Measurements from ENCODE around the gene CD300LD. TPM values are rescaled to one million over a fixed set of nuclear protein-coding genes. Genes with fewer than 3 reads are reported as not detected.
"Not testable (repeated sequence)": the region's sequence is repeated elsewhere in the genome, so short reads cannot be mapped to it uniquely, and the experiment has no call there.

CD300LD gene
- polyA plus RNA-seq (2013, experiment 1 of 2) = not detected
- not detected for polyA plus RNA-seq (2013, experiment 2 of 2)

DNA sequence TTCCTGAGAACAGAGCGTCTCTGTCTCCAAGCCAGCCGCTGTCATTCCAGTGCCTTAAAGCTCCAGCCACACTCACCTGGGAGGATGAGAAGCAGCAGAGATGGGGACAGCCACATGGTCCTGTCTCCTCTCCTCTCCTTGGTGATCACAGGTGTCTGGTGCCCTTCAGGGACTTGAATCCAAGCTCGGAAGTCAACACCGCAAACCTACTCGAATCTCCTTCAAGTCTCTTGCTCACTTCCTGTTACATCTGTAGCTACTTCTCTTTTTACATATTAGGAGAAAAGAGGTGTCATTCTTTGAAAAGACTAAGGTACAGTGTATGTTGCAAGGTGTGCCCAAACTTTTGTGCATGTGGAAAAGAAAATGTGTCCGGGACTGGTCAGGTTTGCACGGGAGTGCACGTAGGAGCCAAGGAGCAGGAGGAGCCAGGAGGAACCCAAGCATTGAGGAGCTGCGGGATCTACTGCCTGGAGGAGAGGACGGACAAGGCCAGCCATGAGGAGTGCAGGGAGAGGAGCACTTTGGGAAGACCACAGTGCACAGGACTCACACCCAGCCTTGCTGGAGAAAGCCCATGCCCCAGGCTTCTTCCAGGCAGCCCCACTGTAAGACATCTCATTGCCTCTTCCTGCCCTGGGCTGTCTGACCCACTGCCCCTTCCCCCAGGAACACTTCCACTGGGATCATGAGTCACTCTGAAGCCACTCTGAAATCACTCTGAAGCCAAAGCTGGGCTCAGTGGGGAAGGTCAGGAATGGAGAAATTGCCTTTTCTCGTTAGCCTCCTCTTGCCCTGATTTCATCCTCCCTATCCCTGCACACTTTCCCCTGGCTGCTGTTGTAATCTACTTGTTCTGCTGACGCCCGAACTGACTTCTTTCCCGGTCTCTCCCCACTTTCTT, at the start of gene CD300LD:
TSS of gene CD300LD (minus strand) at position 197 of the 904 bp plus-strand sequence. CDS start at position 116, 81 bp downstream.
- Histone ChIP-seq H3K36me3 (ENCODE audit: control insufficient read depth, insufficient read depth, low read length) (no peaks in the 10 kb centered on the region), H3K4me1 (ENCODE audit: control insufficient read depth, insufficient read depth, low read length, poor library complexity, severe bottlenecking) (peaks cover 10% of the 10 kb centered on the region), H3K4me3 (ENCODE audit: extremely low read depth, insufficient read depth, low read length, poor library complexity, severe bottlenecking) (no peak within 1 kb of the TSS), H3K9me3 (ENCODE audit: control insufficient read depth, low read length) (no peaks in the 10 kb centered on the region), H3K27ac (ENCODE audit: low read depth, low read length, severe bottlenecking) (no peak within 1 kb of the TSS)
- WGBS, 2 experiments (ENCODE audit: insufficient coverage in 2 of 2) = 80% methylated on average over 9 to 10 of the region's 14 CpGs

DNA sequence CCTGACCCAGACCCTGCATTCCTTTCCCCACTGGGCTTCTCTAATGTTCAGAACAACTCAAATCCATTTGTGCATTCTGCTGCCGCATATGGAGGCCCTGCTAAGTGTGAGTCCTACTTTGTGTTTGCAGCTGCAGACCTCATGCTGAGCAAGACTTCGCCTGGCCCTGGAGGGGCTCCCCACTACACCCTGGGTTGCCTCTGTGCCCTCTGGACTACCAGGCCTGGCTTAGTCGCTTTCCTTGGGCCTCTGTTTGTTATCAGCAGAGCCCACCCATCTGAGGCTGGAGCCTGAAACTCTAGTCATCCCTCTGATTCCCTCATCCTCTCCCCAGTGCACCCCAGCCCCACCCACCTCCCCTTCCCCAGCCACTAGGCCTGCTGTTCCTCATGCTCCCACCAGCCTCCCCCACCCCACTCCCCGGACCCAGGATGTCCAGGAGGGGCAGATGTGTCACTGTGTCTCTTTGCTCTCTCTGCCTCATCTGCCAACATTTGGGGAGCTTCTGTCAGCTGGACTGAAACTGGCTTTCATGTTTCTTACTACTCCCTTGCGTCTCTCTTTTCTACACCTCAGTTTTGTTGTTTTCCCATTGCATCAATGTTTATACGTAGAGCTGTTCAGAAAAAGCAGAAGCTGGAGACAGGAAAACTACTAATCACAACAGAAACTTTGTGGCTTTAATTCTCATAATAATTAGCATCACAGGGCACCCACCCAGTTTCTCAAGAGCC, 49.3 kb upstream of the CD300LD start:
- Histone ChIP-seq H3K36me3 (ENCODE audit: control insufficient read depth, insufficient read depth, low read length) (no peaks in the 10 kb centered on the region), H3K27ac (ENCODE audit: low read depth, low read length, severe bottlenecking) (no peak overlapping the region), H3K4me1 (ENCODE audit: control insufficient read depth, insufficient read depth, low read length, poor library complexity, severe bottlenecking) (peaks cover 12% of the 10 kb centered on the region), H3K9me3 (ENCODE audit: control insufficient read depth, low read length) (no peaks in the 10 kb centered on the region), H3K4me3 (ENCODE audit: extremely low read depth, insufficient read depth, low read length, poor library complexity, severe bottlenecking) (no peak overlapping the region)
- WGBS, 2 experiments (ENCODE audit: insufficient coverage in 2 of 2) = 81 to 84% methylated on average over 5 to 6 of the region's 6 CpGs

GRCh38 chr17:74639704-74640151, 47.6 kb upstream of the CD300LD start:
- H3K27ac ChIP-seq (ENCODE audit: low read depth, low read length, severe bottlenecking) = no peak overlapping the region
- 91 to 95% methylated on average over 9 to 10 of the region's 10 CpGs for WGBS, 2 experiments (ENCODE audit: insufficient coverage in 2 of 2)
- peaks cover 22% of the 10 kb centered on the region for H3K4me1 ChIP-seq (ENCODE audit: control insufficient read depth, insufficient read depth, low read length, poor library complexity, severe bottlenecking)

DNA sequence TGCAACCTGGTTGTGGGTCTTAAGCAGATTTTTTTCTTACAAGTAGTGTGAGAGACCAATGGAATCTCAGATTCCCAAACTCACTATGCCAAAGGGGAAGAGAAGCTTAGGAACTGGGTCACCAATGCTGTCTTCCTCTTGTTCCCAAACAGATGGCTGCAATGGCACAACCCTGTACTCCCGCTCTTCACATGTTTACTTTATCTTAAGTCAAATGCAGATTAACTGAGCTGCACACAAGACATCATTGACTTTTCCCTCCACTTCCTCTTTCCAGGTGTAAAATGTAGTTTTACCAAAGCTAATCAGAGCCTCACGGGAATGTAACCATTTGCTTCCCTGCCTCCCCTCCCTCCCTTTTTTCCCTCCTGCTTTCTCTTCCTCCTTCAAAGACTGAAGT, 45.8 kb upstream of the CD300LD start:
- WGBS, 2 experiments (ENCODE audit: insufficient coverage in 2 of 2) = 80 to 100% methylated on average over 2 of the region's 2 CpGs
- no peaks in the 10 kb centered on the region for H3K36me3 ChIP-seq (ENCODE audit: control insufficient read depth, insufficient read depth, low read length)
- H3K9me3 ChIP-seq (ENCODE audit: control insufficient read depth, low read length) = no peaks in the 10 kb centered on the region
- H3K4me3 ChIP-seq (ENCODE audit: extremely low read depth, insufficient read depth, low read length, poor library complexity, severe bottlenecking) = no peak overlapping the region
- no peak overlapping the region for H3K27ac ChIP-seq (ENCODE audit: low read depth, low read length, severe bottlenecking)
- peaks cover 29% of the 10 kb centered on the region for H3K4me1 ChIP-seq (ENCODE audit: control insufficient read depth, insufficient read depth, low read length, poor library complexity, severe bottlenecking)

More at GRCh38 chr17:74639704-74640151, 47.6 kb upstream of the CD300LD start:
- Histone ChIP-seq H3K36me3 (ENCODE audit: control insufficient read depth, insufficient read depth, low read length) (no peaks in the 10 kb centered on the region), H3K9me3 (ENCODE audit: control insufficient read depth, low read length) (no peaks in the 10 kb centered on the region), H3K4me3 (ENCODE audit: extremely low read depth, insufficient read depth, low read length, poor library complexity, severe bottlenecking) (no peak overlapping the region)

GRCh38 chr17:74637265-74637664, 45.2 kb upstream of the CD300LD start:
- H3K4me3 ChIP-seq (ENCODE audit: extremely low read depth, insufficient read depth, low read length, poor library complexity, severe bottlenecking) = no peak overlapping the region
- peaks cover 36% of the 10 kb centered on the region for H3K4me1 ChIP-seq (ENCODE audit: control insufficient read depth, insufficient read depth, low read length, poor library complexity, severe bottlenecking)
- WGBS, 2 experiments (ENCODE audit: insufficient coverage in 2 of 2) = 91 to 97% methylated on average over 7 to 10 of the region's 11 CpGs
- H3K36me3 ChIP-seq (ENCODE audit: control insufficient read depth, insufficient read depth, low read length) = no peaks in the 10 kb centered on the region
- H3K27ac ChIP-seq (ENCODE audit: low read depth, low read length, severe bottlenecking) = no peak overlapping the region
- no peaks in the 10 kb centered on the region for H3K9me3 ChIP-seq (ENCODE audit: control insufficient read depth, low read length)

GRCh38 chr17:74636541-74637085, 44.5 kb upstream of the CD300LD start:
- not testable (repeated sequence) for H3K27ac ChIP-seq (ENCODE audit: low read depth, low read length, severe bottlenecking); H3K36me3 ChIP-seq (ENCODE audit: control insufficient read depth, insufficient read depth, low read length); H3K4me3 ChIP-seq (ENCODE audit: extremely low read depth, insufficient read depth, low read length, poor library complexity, severe bottlenecking); H3K9me3 ChIP-seq (ENCODE audit: control insufficient read depth, low read length)
- H3K4me1 ChIP-seq (ENCODE audit: control insufficient read depth, insufficient read depth, low read length, poor library complexity, severe bottlenecking) = peaks cover 38% of the 10 kb centered on the region
- WGBS, 2 experiments (ENCODE audit: insufficient coverage in 2 of 2) = 80 to 90% methylated on average over 2 to 4 of the region's 10 CpGs

- no peaks in the 10 kb centered on the region for H3K36me3 ChIP-seq (ENCODE audit: control insufficient read depth, insufficient read depth, low read length)
- H3K4me3 ChIP-seq (ENCODE audit: extremely low read depth, insufficient read depth, low read length, poor library complexity, severe bottlenecking) = no peak overlapping the region
- WGBS, 2 experiments (ENCODE audit: insufficient coverage in 2 of 2) = 41 to 44% methylated on average over 8 to 11 of the region's 13 CpGs
- peak overlapping the region; percentile 53 for H3K27ac ChIP-seq (ENCODE audit: low read depth, low read length, severe bottlenecking)
- no peaks in the 10 kb centered on the region for H3K9me3 ChIP-seq (ENCODE audit: control insufficient read depth, low read length)
- H3K4me1 ChIP-seq (ENCODE audit: control insufficient read depth, insufficient read depth, low read length, poor library complexity, severe bottlenecking) = peaks cover 38% of the 10 kb centered on the region
Measured at GRCh38 chr17:74635418-74635817, 43.3 kb upstream of the CD300LD start.

DNA sequence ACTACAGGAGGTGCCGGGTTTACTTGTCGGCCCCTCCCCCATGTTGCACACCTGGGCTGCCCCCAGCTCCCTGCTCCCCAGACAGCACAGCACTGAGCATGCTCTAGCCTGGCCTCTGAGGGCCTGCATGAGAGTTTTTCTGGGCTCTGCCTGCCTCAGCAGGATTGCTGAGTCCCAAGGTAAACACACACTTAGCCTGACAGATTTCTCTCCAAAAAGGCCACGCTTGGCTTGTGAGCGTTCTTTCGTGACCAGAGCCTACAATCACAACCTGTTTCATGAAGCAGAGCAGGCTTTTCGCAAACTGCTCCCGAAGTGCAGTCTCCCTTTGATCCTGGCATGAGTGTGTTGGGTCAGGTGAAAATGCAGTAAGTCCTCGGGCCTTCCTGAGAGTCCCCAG, 41.2 kb upstream of the CD300LD start:
- Histone ChIP-seq H3K9me3 (ENCODE audit: control insufficient read depth, low read length) (no peaks in the 10 kb centered on the region), H3K4me3 (ENCODE audit: extremely low read depth, insufficient read depth, low read length, poor library complexity, severe bottlenecking) (no peak overlapping the region), H3K27ac (ENCODE audit: low read depth, low read length, severe bottlenecking) (peak overlapping the region; percentile 87), H3K36me3 (ENCODE audit: control insufficient read depth, insufficient read depth, low read length) (no peaks in the 10 kb centered on the region), H3K4me1 (ENCODE audit: control insufficient read depth, insufficient read depth, low read length, poor library complexity, severe bottlenecking) (peaks cover 38% of the 10 kb centered on the region)
- 97 to 100% methylated on average over 8 of the region's 8 CpGs for WGBS, 2 experiments (ENCODE audit: insufficient coverage in 2 of 2)

- H3K9me3 ChIP-seq (ENCODE audit: control insufficient read depth, low read length) = no peaks in the 10 kb centered on the region
- no peaks in the 10 kb centered on the region for H3K36me3 ChIP-seq (ENCODE audit: control insufficient read depth, insufficient read depth, low read length)
- H3K27ac ChIP-seq (ENCODE audit: low read depth, low read length, severe bottlenecking) = peak overlapping the region; percentile 87
- 91 to 96% methylated on average over 5 to 7 of the region's 9 CpGs for WGBS, 2 experiments (ENCODE audit: insufficient coverage in 2 of 2)
- H3K4me1 ChIP-seq (ENCODE audit: control insufficient read depth, insufficient read depth, low read length, poor library complexity, severe bottlenecking) = peaks cover 35% of the 10 kb centered on the region
- no peak overlapping the region for H3K4me3 ChIP-seq (ENCODE audit: extremely low read depth, insufficient read depth, low read length, poor library complexity, severe bottlenecking)
Measured at GRCh38 chr17:74632617-74633016, 40.5 kb upstream of the CD300LD start.
